GM12891 (cell line): ENCODE data around the gene GRIK4.

Source experiments
- POLR2A ChIP-seq: IDR thresholded peaks from 2 replicates; pipeline ENCODE4 v1.6.1; 2011; ENCODE audit warnings: low read depth, low read length, control low read depth
- POLR2AphosphoS5 ChIP-seq: IDR thresholded peaks from 2 replicates; pipeline ENCODE4 v1.6.1; 2011; ENCODE audit warnings: low read depth, low read length, control low read depth
- TAF1 ChIP-seq: IDR thresholded peaks from 2 replicates; pipeline ENCODE4 v1.6.1; 2011; ENCODE audit warnings: low read depth, low read length, control low read depth

DNA sequence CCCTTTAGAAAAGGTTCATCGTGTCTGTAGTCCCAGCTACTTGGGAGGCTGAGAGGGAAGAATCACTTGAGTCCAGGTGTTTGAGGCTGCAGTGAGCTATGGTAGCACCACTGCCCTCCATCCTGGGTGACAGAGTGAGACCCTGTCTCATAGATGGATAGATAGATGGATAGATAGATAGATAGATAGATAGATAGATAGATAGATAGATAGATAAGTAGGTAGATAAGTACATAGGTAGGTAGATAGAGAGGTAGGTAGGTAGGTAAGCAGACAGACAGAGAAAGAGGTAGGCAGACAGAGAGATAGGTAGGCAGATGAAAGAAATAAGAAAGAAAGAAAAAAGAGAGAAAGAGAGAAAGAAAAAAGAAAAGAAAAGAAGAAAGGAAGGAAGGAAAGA is 156.4 kb downstream of the GRIK4 start:
- no peak for TF ChIP-seq TAF1
- no peak for TF ChIP-seq POLR2A
- TF ChIP-seq POLR2AphosphoS5, result no peak
